Keratinocyte (primary cell): ENCODE data around the gene LYVE1.

Experiments
- EZH2 ChIP-seq: IDR thresholded peaks from one replicate; pipeline ENCODE4 v1.6.1; 2012; ENCODE audit warnings: inconsistent platforms, mild to moderate bottlenecking, low read length, moderate library complexity
- TF ChIP-seq, protein P1 (sequence below), 3 experiments: IDR thresholded peaks in 1 of 3; conservative IDR thresholded peaks in 1 of 3; optimal IDR thresholded peaks in 1 of 3; 2 replicates in 2 of 3; 3 replicates in 1 of 3; pipeline versions ENCODE3 to v1.5.1; 2011; ENCODE audit warnings: low read length in 3 of 3, mild to moderate bottlenecking in 3 of 3, moderate library complexity in 2 of 3, control low read depth in 1 of 3, inconsistent platforms in 1 of 3; ENCODE audit not compliant: insufficient read depth in 2 of 3; ENCODE audit errors: extremely low read depth in 1 of 3

GRCh38 chr11:10601837-10602236 lies 33.4 kb upstream of the LYVE1 start:
- TF ChIP-seq, protein P1, sequence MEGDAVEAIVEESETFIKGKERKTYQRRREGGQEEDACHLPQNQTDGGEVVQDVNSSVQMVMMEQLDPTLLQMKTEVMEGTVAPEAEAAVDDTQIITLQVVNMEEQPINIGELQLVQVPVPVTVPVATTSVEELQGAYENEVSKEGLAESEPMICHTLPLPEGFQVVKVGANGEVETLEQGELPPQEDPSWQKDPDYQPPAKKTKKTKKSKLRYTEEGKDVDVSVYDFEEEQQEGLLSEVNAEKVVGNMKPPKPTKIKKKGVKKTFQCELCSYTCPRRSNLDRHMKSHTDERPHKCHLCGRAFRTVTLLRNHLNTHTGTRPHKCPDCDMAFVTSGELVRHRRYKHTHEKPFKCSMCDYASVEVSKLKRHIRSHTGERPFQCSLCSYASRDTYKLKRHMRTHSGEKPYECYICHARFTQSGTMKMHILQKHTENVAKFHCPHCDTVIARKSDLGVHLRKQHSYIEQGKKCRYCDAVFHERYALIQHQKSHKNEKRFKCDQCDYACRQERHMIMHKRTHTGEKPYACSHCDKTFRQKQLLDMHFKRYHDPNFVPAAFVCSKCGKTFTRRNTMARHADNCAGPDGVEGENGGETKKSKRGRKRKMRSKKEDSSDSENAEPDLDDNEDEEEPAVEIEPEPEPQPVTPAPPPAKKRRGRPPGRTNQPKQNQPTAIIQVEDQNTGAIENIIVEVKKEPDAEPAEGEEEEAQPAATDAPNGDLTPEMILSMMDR (optimal IDR thresholded peaks at IDR 0.05 in 1 of 3, IDR thresholded peaks at IDR 0.05 in 1 of 3, conservative IDR thresholded peaks at IDR 0.05 in 1 of 3; ENCODE audit: extremely low read depth in 1 of 3, insufficient read depth in 2 of 3, low read length in 3 of 3): no peak
- TF ChIP-seq EZH2: no peak
